HL-60 (cell line): ENCODE measurements around the gene FOXL2.

Source experiments
- DNase-seq, 2 experiments: peaks; one replicate each; pipeline ENCODE4 v3.0.0-alpha.2; 2010 to 2020; ENCODE audit warnings: low read depth in 1 of 2, low spot score in 1 of 2
- H3K27ac ChIP-seq: fragments of 250-450 bp; sonication (Bioruptor Pico); replicated peaks from 2 replicates; pipeline ENCODE4 v1.5.1; 2020; ENCODE audit warnings: mild to moderate bottlenecking, moderate library complexity
- H3K27me3 ChIP-seq: fragments of 250-450 bp; sonication (Bioruptor Pico); 2 replicates; pipeline ENCODE4 v1.5.1; 2021; ENCODE audit warnings: mild to moderate bottlenecking, moderate library complexity; ENCODE audit not compliant: insufficient read depth, poor library complexity, severe bottlenecking
- H3K4me3 ChIP-seq: replicated peaks from 2 replicates; pipeline ENCODE4 v1.5.1; 2011; ENCODE audit warnings: mild to moderate bottlenecking, control low read depth, low read length; ENCODE audit not compliant: insufficient read depth
- CTCF ChIP-seq: IDR thresholded peaks from one replicate; pipeline ENCODE4 v1.5.1; 2011; ENCODE audit warnings: low read length, control low read depth, inconsistent platforms; ENCODE audit not compliant: insufficient read depth
- GABPA ChIP-seq: IDR thresholded peaks from 2 replicates; pipeline ENCODE4 v1.6.1; 2012; ENCODE audit warnings: low read depth
- POLR2AphosphoS5 ChIP-seq: IDR thresholded peaks from 2 replicates; pipeline ENCODE4 v1.6.1; 2012; ENCODE audit warnings: low read depth
- REST ChIP-seq: IDR thresholded peaks from 2 replicates; pipeline ENCODE4 v1.6.1; 2012; ENCODE audit warnings: low read depth; ENCODE audit not compliant: insufficient replicate concordance
- SPI1 ChIP-seq: IDR thresholded peaks from 2 replicates; pipeline ENCODE4 v1.6.1; 2012; ENCODE audit warnings: low read depth, mild to moderate bottlenecking, borderline replicate concordance

Gene FOXL2

GRCh38 chr3:138913766-138914165 is 33.2 kb downstream of the FOXL2 start:
- Histone ChIP-seq H3K27ac (no peak overlapping the region), H3K27me3 (no peaks in the 10 kb centered on the region), H3K4me3 (no peak overlapping the region)
- TF ChIP-seq REST (no peak), GABPA (no peak), SPI1 (no peak), POLR2AphosphoS5 (no peak), CTCF (no peak)
- no peak for DNase-seq

GRCh38 chr3:138912237-138912636 is 34.7 kb downstream of the FOXL2 start:
- no peak overlapping the region for H3K4me3 ChIP-seq
- no peak for TF ChIP-seq REST
- TF ChIP-seq CTCF, result no peak
- TF ChIP-seq GABPA, result no peak
- no peak for TF ChIP-seq SPI1
- TF ChIP-seq POLR2AphosphoS5, result no peak
- H3K27ac ChIP-seq, result no peak overlapping the region
- H3K27me3 ChIP-seq, result no peaks in the 10 kb centered on the region
- no peak for DNase-seq

GRCh38 chr3:138911621-138912020 is 35.3 kb downstream of the FOXL2 start:
- no peak for DNase-seq
- no peak for TF ChIP-seq SPI1
- no peak for TF ChIP-seq GABPA
- no peak for TF ChIP-seq CTCF
- no peak for TF ChIP-seq POLR2AphosphoS5
- no peak for TF ChIP-seq REST
- H3K27me3 ChIP-seq, result no peaks in the 10 kb centered on the region
- H3K27ac ChIP-seq, result no peak overlapping the region
- H3K4me3 ChIP-seq, result no peak overlapping the region
